GM12892 (cell line): ENCODE results near the gene NSF.
"Not testable (repeated sequence)": the region's sequence is repeated elsewhere in the genome, so short reads cannot be mapped to it uniquely, and the experiment has no call there.

Experiments used
- POLR2A ChIP-seq: IDR thresholded peaks from 2 replicates; pipeline ENCODE4 v1.6.1; 2011; ENCODE audit warnings: low read depth, low read length, control low read depth
- POLR2AphosphoS5 ChIP-seq: IDR thresholded peaks from 2 replicates; pipeline ENCODE4 v1.6.1; 2011; ENCODE audit warnings: low read depth, low read length, control low read depth

- TF ChIP-seq POLR2A, POLR2AphosphoS5: not testable (repeated sequence)
Observed at GRCh38 chr17:46579083-46580075, 11.1 kb upstream of the NSF start, which contains the start of gene ARL17A.
